ENCODE measurements around the gene IDH1. TPM values are rescaled to one million over a fixed set of nuclear protein-coding genes. Genes with fewer than 3 reads are reported as not detected.

The IDH1 gene
- total and polyA plus RNA-seq, 2 of the 4 experiments (the other 2 are of a cell fraction) = 53.5 to 77.1 TPM

DNA sequence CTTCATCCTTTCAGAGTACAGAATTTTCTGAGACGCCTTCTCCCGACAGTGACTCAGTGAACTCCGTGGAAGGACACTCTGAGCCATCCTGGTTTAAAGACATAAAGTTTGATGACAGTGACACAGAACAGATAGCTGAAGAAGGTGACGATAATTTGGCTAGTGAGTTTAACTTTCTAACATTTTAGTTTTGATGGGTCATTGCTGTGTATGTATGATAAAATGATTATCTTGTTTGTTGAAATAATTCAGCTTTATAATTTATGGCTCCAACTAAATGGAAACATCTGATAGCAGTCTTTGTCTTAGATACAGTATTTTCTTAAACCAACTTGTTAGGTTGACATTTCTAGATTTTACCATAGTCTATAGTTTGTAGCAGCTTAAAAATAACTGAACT, 49.3 kb upstream of the IDH1 start (continued):
- no peak for TF ChIP-seq MAZ (IDR thresholded peaks at IDR 0.05; ENCODE audit: borderline replicate concordance, low read depth, low read length)

DNA sequence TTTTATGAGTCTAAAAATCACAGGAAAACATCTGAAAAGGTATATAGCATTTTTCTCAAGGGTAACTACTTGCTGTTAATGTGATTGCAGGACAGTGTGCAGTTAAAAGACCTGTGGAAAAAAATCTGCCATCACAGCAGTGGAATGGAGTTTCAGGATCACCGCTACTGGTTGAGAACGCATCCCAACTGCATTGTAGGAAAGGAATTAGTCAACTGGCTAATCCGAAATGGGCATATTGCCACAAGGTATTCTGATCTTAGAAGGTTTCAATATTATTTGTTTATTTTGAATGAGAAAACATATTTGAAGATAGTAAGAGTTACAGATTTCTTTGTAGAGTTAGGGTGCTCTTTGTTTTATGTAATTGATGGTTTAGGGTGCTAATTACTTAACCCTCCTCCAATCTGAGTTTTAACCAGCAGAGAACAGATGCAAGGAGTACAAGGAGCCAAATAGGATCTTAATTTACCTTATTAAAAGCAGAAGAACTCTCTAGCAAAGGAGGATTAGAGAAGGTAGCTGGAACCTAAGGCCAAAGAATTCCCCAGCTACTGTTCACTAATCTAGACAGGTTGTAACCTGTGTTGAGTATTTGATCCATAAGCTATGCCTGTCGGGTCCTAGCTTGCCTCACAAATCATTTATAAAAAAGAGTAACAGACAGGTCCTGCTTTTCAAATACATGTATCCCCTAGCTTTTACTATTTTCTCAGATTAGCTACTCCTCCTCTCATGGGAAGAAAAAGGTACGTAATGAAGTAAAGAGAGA, 46.2 kb upstream of the IDH1 start:
- POLR2A ChIA-PET (ENCODE audit: unreplicated experiment) = no interaction called here
- H2BK120ac ChIP-seq (ENCODE audit: low read depth, low read length) = no peak overlapping the region
- no peak overlapping the region for H3K4me2 ChIP-seq (ENCODE audit: low read depth, low read length)
- H3K36me3 ChIP-seq (ENCODE audit: control insufficient read depth, insufficient read depth, low read length) = peaks cover 25% of the 10 kb centered on the region
- DNase-seq = no peak
- no TSS peak for BruUV-seq (replicated peaks)
- no peak overlapping the region for H3K56ac ChIP-seq (ENCODE audit: extremely low read depth, insufficient read depth, low read length)
- H4K5ac ChIP-seq (ENCODE audit: low read depth, low read length) = no peak overlapping the region
- ATAC-seq (ENCODE audit: low read depth) = no peak
- no peaks in the 10 kb centered on the region for H3K9me3 ChIP-seq (ENCODE audit: control insufficient read depth, insufficient read depth, low read length)
- no peak overlapping the region for H4K8ac ChIP-seq (ENCODE audit: low read depth in 2 of 2, low read length in 2 of 2)
- no peak overlapping the region for H2BK5ac ChIP-seq (ENCODE audit: low read depth, low read length, poor library complexity, severe bottlenecking)
- no peak overlapping the region for H3K14ac ChIP-seq (replicated peaks; ENCODE audit: low read depth, low read length)
- H3K4me1 ChIP-seq (ENCODE audit: control insufficient read depth, insufficient read depth, low read length) = no peaks in the 10 kb centered on the region; the same call in 1 of the 2 replicates
- no peak overlapping the region for H3K4me3 ChIP-seq (ENCODE audit: insufficient read depth, low read depth, low read length)
- no peak overlapping the region for H2BK20ac ChIP-seq (ENCODE audit: low read depth, low read length)
- no peak overlapping the region for H2AK9ac ChIP-seq (replicated peaks; ENCODE audit: low read depth, low read length, poor library complexity)
- intact Hi-C loops (cut with micrococcal nuclease) = loop anchor here (2.0 to 5.0 kb wide), 2 partner anchors 16 to 36 kb away; no protein-coding TSS in a partner anchor
- no peak overlapping the region for H2AK5ac ChIP-seq (ENCODE audit: low read depth, low read length)
- WGBS, 2 experiments (ENCODE audit: extremely low coverage in 2 of 2, insufficient read length in 1 of 2) = 100% methylated on average over 1 of the region's 5 CpGs; no CpG with 5 or more reads in 1 of the 2 experiments
- no peaks in the 10 kb centered on the region for H4K20me1 ChIP-seq (ENCODE audit: insufficient read depth, low read length)
- H3K18ac ChIP-seq (ENCODE audit: low read depth, low read length) = no peak overlapping the region
- peaks cover 12% of the 10 kb centered on the region in 2 experiments for H3K79me1 ChIP-seq (ENCODE audit: low read depth in 1 of 2, low read length in 2 of 2)
- CTCF ChIA-PET = interaction anchor here (1.2 kb wide), 1 partner anchor 21 kb away, joined by 3 read pairs; no protein-coding TSS in a partner anchor
- no peaks in the 10 kb centered on the region for H3K9me1 ChIP-seq (ENCODE audit: insufficient read depth, low read length)
- in situ Hi-C loops (cut with MboI; ENCODE audit: low sequenced_read_pairs) = no loop called here
- no peak overlapping the region for H2BK15ac ChIP-seq (ENCODE audit: low read depth, low read length)
- no peak overlapping the region for H3K9ac ChIP-seq (ENCODE audit: low read depth, low read length)
- dilution Hi-C loops (cut with HindIII; ENCODE audit: low sequenced_read_pairs, unreplicated experiment) = no loop called here
- no peak overlapping the region for H2AFZ ChIP-seq (replicated peaks; ENCODE audit: low read length, poor library complexity)
- no peak overlapping the region for H3K23ac ChIP-seq (ENCODE audit: low read depth, low read length)
- no peak overlapping the region for H3K4ac ChIP-seq (ENCODE audit: low read depth, low read length)
- no peaks in the 10 kb centered on the region for H3K27me3 ChIP-seq (ENCODE audit: control insufficient read depth, insufficient read depth, low read length)
- H4K91ac ChIP-seq (ENCODE audit: insufficient read depth, low read depth, low read length) = no peak overlapping the region
- H3K27ac ChIP-seq (ENCODE audit: insufficient read depth, low read length) = no peak overlapping the region
- TF ChIP-seq MXI1 (IDR thresholded peaks at IDR 0.05; ENCODE audit: borderline replicate concordance, low read depth, low read length) (no peak), FOS (IDR thresholded peaks at IDR 0.05; ENCODE audit: low read depth, low read length) (no peak), CEBPB (IDR thresholded peaks at IDR 0.05; ENCODE audit: low read depth, low read length) (no peak), NFE2L2 (IDR thresholded peaks at IDR 0.05; ENCODE audit: low read depth, low read length) (no peak), POLR2A (IDR thresholded peaks at IDR 0.05; ENCODE audit: low read depth, low read length) (no peak), SMC3 (IDR thresholded peaks at IDR 0.05; ENCODE audit: low read depth, low read length) (no peak), RCOR1 (IDR thresholded peaks at IDR 0.05; ENCODE audit: insufficient replicate concordance, low read length) (no peak), BHLHE40 (IDR thresholded peaks at IDR 0.05; ENCODE audit: low read depth, low read length) (no peak), MAZ (IDR thresholded peaks at IDR 0.05; ENCODE audit: borderline replicate concordance, low read depth, low read length) (no peak), RFX5 (IDR thresholded peaks at IDR 0.05; ENCODE audit: low read depth, low read length) (no peak), MAFK (IDR thresholded peaks at IDR 0.05; ENCODE audit: low read depth, low read length) (no peak)
- TF ChIP-seq, protein P1, sequence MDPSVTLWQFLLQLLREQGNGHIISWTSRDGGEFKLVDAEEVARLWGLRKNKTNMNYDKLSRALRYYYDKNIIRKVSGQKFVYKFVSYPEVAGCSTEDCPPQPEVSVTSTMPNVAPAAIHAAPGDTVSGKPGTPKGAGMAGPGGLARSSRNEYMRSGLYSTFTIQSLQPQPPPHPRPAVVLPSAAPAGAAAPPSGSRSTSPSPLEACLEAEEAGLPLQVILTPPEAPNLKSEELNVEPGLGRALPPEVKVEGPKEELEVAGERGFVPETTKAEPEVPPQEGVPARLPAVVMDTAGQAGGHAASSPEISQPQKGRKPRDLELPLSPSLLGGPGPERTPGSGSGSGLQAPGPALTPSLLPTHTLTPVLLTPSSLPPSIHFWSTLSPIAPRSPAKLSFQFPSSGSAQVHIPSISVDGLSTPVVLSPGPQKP (IDR thresholded peaks at IDR 0.05; ENCODE audit: borderline replicate concordance, low read depth, low read length) = no peak
- TF ChIP-seq, protein P2, sequence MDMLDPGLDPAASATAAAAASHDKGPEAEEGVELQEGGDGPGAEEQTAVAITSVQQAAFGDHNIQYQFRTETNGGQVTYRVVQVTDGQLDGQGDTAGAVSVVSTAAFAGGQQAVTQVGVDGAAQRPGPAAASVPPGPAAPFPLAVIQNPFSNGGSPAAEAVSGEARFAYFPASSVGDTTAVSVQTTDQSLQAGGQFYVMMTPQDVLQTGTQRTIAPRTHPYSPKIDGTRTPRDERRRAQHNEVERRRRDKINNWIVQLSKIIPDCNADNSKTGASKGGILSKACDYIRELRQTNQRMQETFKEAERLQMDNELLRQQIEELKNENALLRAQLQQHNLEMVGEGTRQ (IDR thresholded peaks at IDR 0.05; ENCODE audit: low read depth, low read length) = no peak

Measured in IMR-90 (cell line).